ENCODE measurements around the gene MSANTD1. TPM values are rescaled to one million over a fixed set of nuclear protein-coding genes. Genes with fewer than 3 reads are reported as not detected.

Gene MSANTD1
- total RNA-seq, 4 donors from 2014 or later: 0.19 to 0.51 TPM; not detected in 2

DNA sequence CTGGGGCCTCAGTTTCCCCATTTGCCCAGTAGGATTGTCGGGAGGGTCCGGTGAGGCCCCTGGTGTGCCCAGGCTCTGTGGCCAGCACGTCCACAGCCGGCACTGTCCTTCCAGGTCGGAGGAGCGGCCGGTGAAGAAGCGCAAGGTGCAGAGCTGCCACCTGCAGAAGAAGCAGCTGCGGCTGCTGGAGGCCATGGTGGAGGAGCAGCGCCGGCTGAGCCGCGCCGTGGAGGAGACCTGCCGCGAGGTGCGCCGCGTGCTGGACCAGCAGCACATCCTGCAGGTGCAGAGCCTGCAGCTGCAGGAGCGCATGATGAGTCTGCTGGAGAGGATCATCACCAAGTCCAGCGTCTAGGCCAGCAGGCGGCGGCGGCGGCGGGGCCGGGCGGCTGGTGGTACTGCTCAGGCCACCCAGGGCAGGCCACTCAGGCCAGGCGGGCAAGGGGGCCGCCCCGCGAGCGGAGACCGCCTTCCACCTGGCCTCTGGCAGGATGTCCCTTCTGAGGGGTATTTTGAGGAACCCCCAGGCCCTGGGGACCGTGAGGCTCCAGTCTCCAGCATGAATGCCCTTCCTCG lies 6.7 kb downstream of the MSANTD1 start:
- TF ChIP-seq, protein P1, sequence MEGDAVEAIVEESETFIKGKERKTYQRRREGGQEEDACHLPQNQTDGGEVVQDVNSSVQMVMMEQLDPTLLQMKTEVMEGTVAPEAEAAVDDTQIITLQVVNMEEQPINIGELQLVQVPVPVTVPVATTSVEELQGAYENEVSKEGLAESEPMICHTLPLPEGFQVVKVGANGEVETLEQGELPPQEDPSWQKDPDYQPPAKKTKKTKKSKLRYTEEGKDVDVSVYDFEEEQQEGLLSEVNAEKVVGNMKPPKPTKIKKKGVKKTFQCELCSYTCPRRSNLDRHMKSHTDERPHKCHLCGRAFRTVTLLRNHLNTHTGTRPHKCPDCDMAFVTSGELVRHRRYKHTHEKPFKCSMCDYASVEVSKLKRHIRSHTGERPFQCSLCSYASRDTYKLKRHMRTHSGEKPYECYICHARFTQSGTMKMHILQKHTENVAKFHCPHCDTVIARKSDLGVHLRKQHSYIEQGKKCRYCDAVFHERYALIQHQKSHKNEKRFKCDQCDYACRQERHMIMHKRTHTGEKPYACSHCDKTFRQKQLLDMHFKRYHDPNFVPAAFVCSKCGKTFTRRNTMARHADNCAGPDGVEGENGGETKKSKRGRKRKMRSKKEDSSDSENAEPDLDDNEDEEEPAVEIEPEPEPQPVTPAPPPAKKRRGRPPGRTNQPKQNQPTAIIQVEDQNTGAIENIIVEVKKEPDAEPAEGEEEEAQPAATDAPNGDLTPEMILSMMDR (IDR thresholded peaks at IDR 0.05; ENCODE audit: low read depth): no peak

DNA sequence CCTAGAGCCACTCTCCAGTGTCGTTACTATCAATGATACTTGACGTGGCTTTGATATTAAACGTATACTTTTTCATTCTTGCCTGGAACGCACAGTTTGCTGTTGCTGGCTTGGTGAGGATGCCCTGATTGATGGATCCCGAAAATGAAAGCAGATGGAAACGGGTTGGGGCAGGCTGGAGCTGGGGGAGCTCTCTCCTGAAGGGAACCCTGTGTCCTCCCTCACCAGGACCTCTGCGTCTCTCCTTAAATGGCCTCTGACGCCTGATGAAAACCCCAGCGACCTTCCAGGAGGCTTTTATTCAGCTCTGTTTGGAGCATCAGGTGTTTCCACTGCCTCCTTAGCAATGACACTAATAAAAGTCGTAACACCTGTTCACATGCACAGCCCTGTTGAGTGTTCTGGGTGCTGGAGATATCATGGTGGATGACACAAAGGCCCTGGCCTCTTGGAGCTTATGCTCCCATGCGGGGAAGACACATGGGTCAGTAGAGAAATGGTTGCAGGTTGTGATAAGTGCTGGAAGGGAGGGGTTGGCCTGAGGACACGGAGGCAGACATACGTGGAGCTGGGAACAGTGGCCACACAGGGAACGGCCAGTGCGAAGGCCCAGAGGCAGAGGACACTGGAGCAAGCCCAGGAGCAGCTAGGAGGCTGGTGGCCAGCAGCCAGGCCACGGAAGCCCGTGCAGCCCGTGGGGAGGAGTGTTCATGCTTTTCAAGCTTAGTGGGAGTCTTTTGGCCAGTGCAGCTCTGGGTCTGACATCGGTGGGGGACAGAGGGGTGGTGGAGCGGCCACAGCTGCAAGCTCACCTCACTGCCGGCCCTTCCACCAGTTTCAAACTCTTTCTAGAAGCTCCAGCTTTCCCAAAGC lies 7.5 kb downstream of the MSANTD1 start:
- TF ChIP-seq, protein P1 (IDR thresholded peaks at IDR 0.05; ENCODE audit: low read depth): no peak

DNA sequence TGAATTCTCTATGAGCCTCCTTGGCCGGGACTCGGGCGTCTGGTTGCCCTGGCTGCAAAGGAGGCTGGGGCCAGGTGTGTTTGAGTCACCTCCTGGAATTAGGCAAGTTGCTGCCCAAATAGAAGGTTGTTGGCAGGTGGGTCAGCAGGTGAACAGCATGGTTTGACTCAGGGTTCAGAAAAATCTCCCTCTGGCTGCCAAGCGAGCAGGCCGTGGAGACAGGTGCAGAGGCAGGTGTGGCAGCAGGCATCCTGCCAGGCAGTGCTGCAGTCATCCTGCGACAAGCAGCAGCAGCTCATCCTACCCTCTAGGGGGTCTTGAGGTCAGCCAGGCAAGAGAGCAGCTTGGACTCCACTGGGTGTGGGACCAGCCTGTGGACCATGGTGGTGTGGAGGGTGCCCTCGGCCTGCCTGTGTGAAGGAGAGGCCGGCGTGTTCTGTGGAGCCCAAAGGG lies 8.2 kb downstream of the MSANTD1 start:
- TF ChIP-seq, protein P1 (IDR thresholded peaks at IDR 0.05; ENCODE audit: low read depth): no peak

DNA sequence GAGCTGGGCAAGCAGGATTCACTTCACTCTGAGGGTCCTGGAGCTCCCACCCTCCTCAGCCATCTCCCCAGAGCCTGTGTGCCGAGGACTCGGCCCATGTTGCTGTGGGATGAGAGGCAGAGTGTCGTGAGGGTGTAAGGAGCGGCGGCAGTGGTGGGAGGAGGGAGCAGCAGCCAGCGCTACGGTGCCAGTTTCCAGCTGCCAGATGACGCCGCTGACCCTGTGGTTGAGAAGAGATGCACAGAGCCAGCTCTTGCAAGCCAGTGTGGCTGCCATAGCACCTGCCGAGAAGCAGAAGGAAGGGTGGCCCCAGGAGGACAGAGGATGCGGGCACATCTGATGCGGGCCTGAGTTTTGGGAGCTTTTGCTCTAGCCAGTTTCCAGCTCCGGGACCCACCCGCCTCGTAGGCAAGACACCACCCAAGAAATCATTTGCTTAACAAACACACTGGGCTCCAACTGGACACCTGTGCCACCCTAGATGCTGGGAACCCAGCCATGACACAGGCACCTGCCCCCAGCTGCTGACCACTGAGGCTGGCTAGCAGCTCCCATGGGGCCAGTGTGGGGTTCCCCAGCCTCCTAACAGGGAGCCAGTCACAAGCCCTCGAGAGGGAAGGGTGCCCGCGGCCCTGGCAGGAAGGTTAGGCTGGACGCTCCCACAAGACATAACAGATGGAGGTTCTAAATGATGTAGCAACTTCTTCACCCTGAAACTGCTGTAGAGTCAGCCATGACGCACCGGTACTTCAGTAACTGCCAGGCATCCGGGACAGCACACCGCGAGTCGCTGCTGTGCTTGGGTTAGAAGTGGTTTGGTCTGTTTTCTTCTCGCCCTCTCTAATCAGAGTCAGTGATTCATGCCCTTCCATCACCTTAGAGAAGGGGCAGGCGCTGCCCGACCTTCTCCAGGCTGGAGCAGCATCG lies 8.9 kb downstream of the MSANTD1 start:
- TF ChIP-seq, protein P1 (IDR thresholded peaks at IDR 0.05; ENCODE audit: low read depth): no peak

DNA sequence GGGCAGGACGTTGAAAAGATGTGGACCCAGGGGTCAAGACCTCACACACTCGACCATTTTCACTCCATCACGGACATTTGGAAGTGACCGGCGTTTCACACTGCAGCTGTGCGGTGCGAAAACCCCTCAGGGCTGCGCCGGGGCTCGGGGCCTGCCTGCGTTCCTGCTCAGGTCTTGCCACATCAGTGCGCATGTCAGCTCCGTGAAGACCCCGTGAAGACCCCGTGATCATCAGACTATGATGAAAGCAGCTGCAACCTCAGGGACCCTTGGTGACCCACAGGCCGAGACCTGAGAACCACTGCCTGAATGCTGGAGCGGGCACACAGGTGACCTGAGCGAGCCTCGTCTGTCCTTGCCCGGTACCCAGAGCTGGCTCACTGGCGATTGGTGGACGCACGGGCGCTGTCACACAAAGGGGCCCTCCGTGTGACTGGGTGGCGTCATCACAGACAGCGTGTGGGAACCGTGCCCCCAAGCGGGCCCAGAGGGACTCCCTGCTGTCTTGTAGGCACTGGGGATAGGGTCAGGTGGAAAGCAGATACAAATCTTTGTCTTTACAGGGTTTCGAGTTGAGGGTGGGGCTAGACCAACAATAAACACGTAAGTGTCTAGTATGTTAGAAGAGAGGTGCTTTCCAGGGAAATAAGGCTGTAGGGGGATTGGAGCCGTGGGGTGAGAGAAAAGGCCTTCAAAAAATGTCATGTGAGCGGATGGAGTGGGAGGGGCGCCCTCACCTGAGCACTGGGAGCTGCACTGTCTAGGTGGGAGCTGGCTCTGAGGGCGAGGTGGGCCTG lies 12.7 kb downstream of the MSANTD1 start:
- TF ChIP-seq, protein P1 (IDR thresholded peaks at IDR 0.05; ENCODE audit: low read depth): no peak

DNA sequence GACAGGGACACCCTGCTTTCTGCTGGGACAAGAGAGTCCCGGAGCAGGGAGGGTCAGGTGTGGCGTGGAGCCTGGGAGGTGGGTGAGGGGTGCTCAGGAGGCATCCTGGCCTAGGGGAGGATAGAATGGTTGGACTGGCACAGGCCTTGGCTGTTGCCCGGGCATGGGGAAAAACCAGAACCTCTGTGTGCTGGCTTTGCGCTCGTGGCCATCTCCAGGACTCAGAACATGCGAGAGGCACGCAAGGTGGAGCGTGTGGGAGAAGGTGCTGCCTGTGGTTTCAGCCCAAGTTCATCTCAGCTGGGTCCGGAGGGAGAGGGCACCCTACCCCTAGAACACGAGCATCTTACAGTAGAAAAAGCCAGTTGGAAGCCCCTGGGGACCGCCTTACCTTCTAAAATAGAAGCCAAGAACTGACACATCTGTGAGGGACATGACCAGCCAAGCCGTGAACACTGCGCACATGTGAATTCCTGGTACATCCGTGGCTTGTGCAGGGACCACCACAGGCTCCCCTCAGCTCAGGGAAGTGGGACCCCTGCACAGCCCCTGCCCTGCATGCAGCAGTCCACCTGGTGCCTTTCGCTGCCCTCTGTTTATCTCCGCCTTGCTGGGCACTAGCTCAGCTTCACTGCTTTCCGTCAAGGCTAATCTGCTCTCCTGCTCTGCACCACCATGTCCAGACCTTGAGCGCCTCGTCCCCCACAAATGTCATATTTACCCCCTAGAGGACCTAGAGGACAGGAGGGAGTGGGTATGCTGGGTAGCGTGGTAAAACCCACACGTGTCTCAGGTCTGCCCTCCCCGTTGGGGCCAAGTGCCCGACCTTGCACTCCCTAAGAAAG lies 13.5 kb downstream of the MSANTD1 start:
- TF ChIP-seq, protein P1 (IDR thresholded peaks at IDR 0.05; ENCODE audit: low read depth): no peak

All from subcutaneous adipose tissue (tissue), 4 donors.